ENCODE data around the gene RAB3C.

DNA sequence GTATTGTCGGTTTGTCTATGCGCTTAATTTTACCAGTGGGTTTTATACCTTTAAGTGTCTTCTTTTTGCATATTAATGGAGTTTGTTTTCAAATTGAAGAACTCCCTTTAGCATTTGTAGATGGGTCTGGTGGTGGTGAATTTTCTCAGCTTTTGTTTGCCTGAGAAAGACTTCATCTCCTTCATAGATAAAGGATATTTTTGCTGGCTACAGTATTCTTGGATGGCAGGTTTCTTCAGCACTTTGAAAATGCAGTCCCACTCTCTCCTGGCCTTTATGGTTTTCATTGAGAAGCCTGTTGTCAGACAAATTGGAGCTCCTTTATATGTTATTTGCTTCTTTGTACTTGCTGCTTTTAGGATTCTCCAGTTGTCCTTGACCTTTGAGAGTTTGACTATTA, 142.1 kb downstream of the RAB3C start:
- TF ChIP-seq CTCF (IDR thresholded peaks at IDR 0.05) (no peak), EZH2 (IDR thresholded peaks at IDR 0.05) (no peak)

Measured in neural progenitor cell (in vitro differentiated cells).